Endothelial cell of umbilical vein (primary cell): ENCODE data around the gene CSHL1.

Source experiments
- CTCF ChIP-seq, 2 donors: IDR thresholded peaks; 1 replicate in 1 of 2; 2 replicates in 1 of 2; pipeline ENCODE4 v1.5.1; 2011; ENCODE audit warnings: low read length in 2 of 2, mild to moderate bottlenecking in 2 of 2, moderate library complexity in 2 of 2, control low read depth in 1 of 2, inconsistent platforms in 1 of 2, low read depth in 1 of 2; ENCODE audit not compliant: insufficient read depth in 1 of 2; ENCODE audit errors: extremely low read depth in 1 of 2
- EZH2 ChIP-seq: IDR thresholded peaks from 2 replicates; pipeline ENCODE4 v1.6.1; 2012; ENCODE audit warnings: borderline replicate concordance, low read depth, mild to moderate bottlenecking, moderate library complexity, low read length, inconsistent platforms; ENCODE audit not compliant: severe bottlenecking
- FOS ChIP-seq: IDR thresholded peaks from 2 replicates; pipeline ENCODE4 v1.6.1; 2011; ENCODE audit warnings: mild to moderate bottlenecking, low read length, moderate library complexity, borderline replicate concordance; ENCODE audit not compliant: insufficient read depth
- MAX ChIP-seq: IDR thresholded peaks from 2 replicates; pipeline ENCODE4 v1.6.1; 2011; ENCODE audit not compliant: insufficient read depth, insufficient read length
- MYC ChIP-seq: IDR thresholded peaks from one replicate; pipeline ENCODE4 v1.6.1; 2011; ENCODE audit warnings: mild to moderate bottlenecking, low read depth, low read length
- POLR2A ChIP-seq: IDR thresholded peaks from 2 replicates; pipeline ENCODE4 v1.6.1; 2012; ENCODE audit warnings: low read depth, mild to moderate bottlenecking, control low read depth, low read length
- POLR2AphosphoS5 ChIP-seq: IDR thresholded peaks from 2 replicates; pipeline ENCODE4 v1.6.1; 2012; ENCODE audit warnings: low read depth, mild to moderate bottlenecking, control low read depth, low read length, moderate library complexity; ENCODE audit not compliant: insufficient read depth

- TF ChIP-seq POLR2AphosphoS5 (no peak), CTCF (IDR thresholded peaks at IDR 0.05; ENCODE audit: extremely low read depth in 1 of 2, insufficient read depth in 1 of 2, low read depth in 1 of 2, low read length in 2 of 2) (no peak), FOS (no peak), MYC (no peak), POLR2A (no peak), MAX (no peak), EZH2 (no peak)
Measured at GRCh38 chr17:63910096-63910495, 962 bp downstream of the CSHL1 start.
